CD4-positive, alpha-beta memory T cell (primary cell): Measurements from ENCODE around the gene FEZ2. TPM values are rescaled to one million over a fixed set of nuclear protein-coding genes. Genes with fewer than 3 reads are reported as not detected.

Experiments used
- CTCF ChIA-PET: fragments of 350-600 bp; sonication (Branson Sonifier 250); formaldehyde crosslinking; loops from one replicate; lab custom pipeline; 2021; ENCODE audit warnings: inconsistent platforms; ENCODE audit not compliant: partially characterized antibody; lab: Charles Lee
- POLR2A ChIA-PET: fragments of 350-600 bp; sonication (Branson Sonifier 250); formaldehyde crosslinking; loops from one replicate; lab custom pipeline; 2021; ENCODE audit not compliant: partially characterized antibody; lab: Charles Lee
- DNase-seq, 5 donors: peaks; one replicate each; pipeline versions ENCODE4 v3.0.0 to v3.0.0-alpha.2; 2020 to 2022; ENCODE audit warnings: mixed read lengths in 1 of 5
- H3K27ac ChIP-seq: one replicate; pipeline ENCODE4 v1.7.0; 2013; ENCODE audit warnings: low read depth, low read length
- H3K27me3 ChIP-seq: 2 replicates; pipeline ENCODE4 v1.7.0; 2013; ENCODE audit warnings: mild to moderate bottlenecking, low read length, moderate library complexity; ENCODE audit not compliant: insufficient read depth
- H3K36me3 ChIP-seq: 2 replicates; pipeline ENCODE4 v1.7.0; 2013; ENCODE audit warnings: mild to moderate bottlenecking, low read length, moderate library complexity; ENCODE audit not compliant: insufficient read depth
- H3K4me1 ChIP-seq: 2 replicates; pipeline ENCODE4 v1.7.0; 2013; ENCODE audit warnings: mild to moderate bottlenecking, low read length, moderate library complexity; ENCODE audit not compliant: insufficient read depth
- H3K4me3 ChIP-seq, 2 donors: one replicate each; pipeline ENCODE4 v1.7.0; 2013; ENCODE audit warnings: low read length in 2 of 2, mild to moderate bottlenecking in 1 of 2
- H3K9me3 ChIP-seq, 2 donors: one replicate each; pipeline ENCODE4 v1.7.0; 2013; ENCODE audit warnings: low read length in 2 of 2, control low read depth in 1 of 2; ENCODE audit not compliant: control insufficient read depth in 1 of 2
- H3K27ac Mint-ChIP-seq, 7 donors: one replicate each; pipeline ENCODE4 v1.8.0; 2020 to 2021; ENCODE audit warnings: mixed read lengths in 7 of 7, mild to moderate bottlenecking in 6 of 7, inconsistent platforms in 3 of 7, moderate library complexity in 3 of 7
- H3K27me3 Mint-ChIP-seq, 2 donors: one replicate each; pipeline ENCODE4 v1.8.0; 2020 to 2021; ENCODE audit warnings: mixed read lengths in 2 of 2
- H3K36me3 Mint-ChIP-seq, 2 donors: one replicate each; pipeline ENCODE4 v1.8.0; 2020 to 2021; ENCODE audit warnings: mixed read lengths in 2 of 2, inconsistent platforms in 1 of 2, mild to moderate bottlenecking in 1 of 2
- H3K4me1 Mint-ChIP-seq, 4 donors: one replicate each; pipeline ENCODE4 v1.8.0; 2020 to 2021; ENCODE audit warnings: mixed read lengths in 4 of 4, mild to moderate bottlenecking in 1 of 4
- H3K4me3 Mint-ChIP-seq, 8 donors: one replicate each; pipeline ENCODE4 v1.8.0; 2020 to 2021; ENCODE audit warnings: mixed read lengths in 8 of 8, mild to moderate bottlenecking in 7 of 8, moderate library complexity in 6 of 8, inconsistent platforms in 3 of 8
- H3K9me3 Mint-ChIP-seq, 8 donors: one replicate each; pipeline ENCODE4 v1.8.0; 2020 to 2021; ENCODE audit warnings: mixed read lengths in 8 of 8, mild to moderate bottlenecking in 5 of 8, inconsistent platforms in 3 of 8, moderate library complexity in 1 of 8
- intact Hi-C: fragments of 100-400 bp; cut with micrococcal nuclease; formaldehyde crosslinking; loops from one replicate; pipeline ENCODE4 v1.15.1; 2023
- polyA plus RNA-seq, 2 donors: library from polyadenylated mRNA; unstranded; fragments of 300-500 nt; fragmentation: Illumina TruSeq; gene quantifications; one replicate each; pipeline ENCODE4 v1.2.3, GENCODE V29; 2021
- total RNA-seq, 2 experiments: library from RNA; stranded (reverse); gene quantifications; one replicate each; pipeline ENCODE4 v1.2.3, GENCODE V29; 2021

Gene FEZ2
- total and polyA plus RNA-seq, 4 experiments from 2014 or later, result 1.6 to 14.7 (median 7.7) TPM

GRCh38 chr2:36578343-36579296 is 19.3 kb downstream of the FEZ2 start:
- Histone ChIP-seq H3K4me3 (no peak overlapping the region), H3K27ac (no peak overlapping the region), H3K27me3 (no peaks in the 10 kb centered on the region), H3K36me3 (peaks cover 22% of the 10 kb centered on the region), H3K9me3 (no peaks in the 10 kb centered on the region), H3K4me1 (no peaks in the 10 kb centered on the region)
- no peak overlapping the region for H3K4me3 Mint-ChIP-seq
- H3K27ac Mint-ChIP-seq, result peak overlapping the region in 3 of 7 donors; percentile 3 to 42 (median 36)
- peaks cover 0 to 3% (median under 1%) of the 10 kb centered on the region in 4 donors for H3K4me1 Mint-ChIP-seq
- no peaks in the 10 kb centered on the region for H3K9me3 Mint-ChIP-seq
- peaks cover 87 to 91% of the 10 kb centered on the region in 2 donors for H3K36me3 Mint-ChIP-seq
- H3K27me3 Mint-ChIP-seq, result no peaks in the 10 kb centered on the region
- DNase-seq, result no peak
- CTCF ChIA-PET, result no interaction called here
- intact Hi-C loops, result no loop called here
- POLR2A ChIA-PET, result no interaction called here

- Mint-ChIP-seq H3K27me3 (no peaks in the 10 kb centered on the region), H3K9me3 (no peaks in the 10 kb centered on the region), H3K4me1 (peaks cover 0 to 3% (median 2%) of the 10 kb centered on the region in 4 donors), H3K27ac (no peak overlapping the region), H3K4me3 (no peak overlapping the region), H3K36me3 (peaks cover 88 to 91% of the 10 kb centered on the region in 2 donors)
- intact Hi-C loops, result no loop called here
- no peak for DNase-seq
- Histone ChIP-seq H3K27me3 (no peaks in the 10 kb centered on the region), H3K27ac (no peak overlapping the region), H3K9me3 (no peaks in the 10 kb centered on the region), H3K4me3 (no peak overlapping the region), H3K4me1 (no peaks in the 10 kb centered on the region), H3K36me3 (peaks cover 22% of the 10 kb centered on the region)
- ChIA-PET CTCF (no interaction called here), POLR2A (no interaction called here)
These were observed 20.1 kb downstream of the FEZ2 start for GRCh38 chr2:36577884-36578283.

GRCh38 chr2:36574560-36574959 is 23.4 kb downstream of the FEZ2 start:
- H3K27ac Mint-ChIP-seq, result peak overlapping the region in 2 of 7 donors; percentile 9 to 55
- no peaks in the 10 kb centered on the region for H3K4me1 ChIP-seq
- no peak overlapping the region for H3K4me3 ChIP-seq
- peaks cover 14% of the 10 kb centered on the region for H3K36me3 ChIP-seq
- H3K36me3 Mint-ChIP-seq, result peaks cover 71 to 73% of the 10 kb centered on the region in 2 donors
- peak overlapping the region in 1 of 8 donors; percentile 76 for H3K4me3 Mint-ChIP-seq
- no peak for DNase-seq
- H3K4me1 Mint-ChIP-seq, result peaks cover 0 to 4% (median 3%) of the 10 kb centered on the region in 4 donors
- intact Hi-C loops, result no loop called here
- H3K9me3 ChIP-seq, result no peaks in the 10 kb centered on the region
- H3K27me3 ChIP-seq, result no peaks in the 10 kb centered on the region
- H3K27me3 Mint-ChIP-seq, result no peaks in the 10 kb centered on the region
- H3K27ac ChIP-seq, result no peak overlapping the region
- H3K9me3 Mint-ChIP-seq, result no peaks in the 10 kb centered on the region
- ChIA-PET CTCF (no interaction called here), POLR2A (no interaction called here)

GRCh38 chr2:36573165-36573564 is 24.8 kb downstream of the FEZ2 start:
- ChIA-PET CTCF (no interaction called here), POLR2A (no interaction called here)
- no peaks in the 10 kb centered on the region for H3K27me3 ChIP-seq
- H3K4me1 Mint-ChIP-seq, result peaks cover 0 to 6% (median 3%) of the 10 kb centered on the region in 4 donors
- H3K4me3 ChIP-seq, result no peak overlapping the region
- H3K9me3 ChIP-seq, result no peaks in the 10 kb centered on the region
- peak overlapping the region in 1 of 7 donors; percentile 34 for H3K27ac Mint-ChIP-seq
- peaks cover 64 to 65% of the 10 kb centered on the region in 2 donors for H3K36me3 Mint-ChIP-seq
- no peaks in the 10 kb centered on the region for H3K4me1 ChIP-seq
- intact Hi-C loops, result no loop called here
- no peaks in the 10 kb centered on the region for H3K9me3 Mint-ChIP-seq
- no peak for DNase-seq
- H3K27ac ChIP-seq, result no peak overlapping the region
- no peaks in the 10 kb centered on the region for H3K27me3 Mint-ChIP-seq
- peaks cover 12% of the 10 kb centered on the region for H3K36me3 ChIP-seq
- H3K4me3 Mint-ChIP-seq, result no peak overlapping the region

- Histone ChIP-seq H3K27me3 (no peaks in the 10 kb centered on the region), H3K36me3 (peaks cover 7% of the 10 kb centered on the region), H3K27ac (no peak overlapping the region), H3K9me3 (no peaks in the 10 kb centered on the region), H3K4me1 (no peaks in the 10 kb centered on the region), H3K4me3 (no peak overlapping the region)
- Mint-ChIP-seq H3K27me3 (no peaks in the 10 kb centered on the region), H3K27ac (peak overlapping the region in 1 of 7 donors; percentile 34), H3K36me3 (peaks cover 60 to 61% of the 10 kb centered on the region in 2 donors), H3K9me3 (no peaks in the 10 kb centered on the region), H3K4me3 (no peak overlapping the region), H3K4me1 (peaks cover 0 to 6% (median 3%) of the 10 kb centered on the region in 4 donors)
- DNase-seq, result no peak
- CTCF ChIA-PET, result no interaction called here
- POLR2A ChIA-PET, result no interaction called here
- intact Hi-C loops, result no loop called here
These were observed 25.3 kb downstream of the FEZ2 start for GRCh38 chr2:36572719-36573059.

- H3K27ac Mint-ChIP-seq, result peak overlapping the region in 2 of 7 donors; percentile 7 to 22
- H3K4me1 Mint-ChIP-seq, result peaks cover under 1 to 7% (median 3%) of the 10 kb centered on the region in 4 donors
- H3K9me3 Mint-ChIP-seq, result no peaks in the 10 kb centered on the region
These were observed 25.8 kb downstream of the FEZ2 start for GRCh38 chr2:36572054-36572718.

GRCh38 chr2:36570416-36570815 is 27.6 kb downstream of the FEZ2 start:
- DNase-seq, result no peak
- Mint-ChIP-seq H3K4me1 (peaks cover 2 to 10% (median 4%) of the 10 kb centered on the region in 4 donors), H3K36me3 (peaks cover 52 to 61% of the 10 kb centered on the region in 2 donors), H3K9me3 (no peaks in the 10 kb centered on the region), H3K27ac (no peak overlapping the region), H3K27me3 (no peaks in the 10 kb centered on the region), H3K4me3 (no peak overlapping the region)
- intact Hi-C loops, result no loop called here
- H3K36me3 ChIP-seq, result peaks cover 6% of the 10 kb centered on the region
- ChIA-PET POLR2A (no interaction called here), CTCF (no interaction called here)
- no peak overlapping the region for H3K4me3 ChIP-seq
- no peaks in the 10 kb centered on the region for H3K9me3 ChIP-seq
- no peaks in the 10 kb centered on the region for H3K27me3 ChIP-seq
- H3K4me1 ChIP-seq, result no peaks in the 10 kb centered on the region
- H3K27ac ChIP-seq, result no peak overlapping the region

More at GRCh38 chr2:36572054-36572718, 25.8 kb downstream of the FEZ2 start:
- ChIA-PET POLR2A (no interaction called here), CTCF (no interaction called here)
- H3K36me3 Mint-ChIP-seq, result peaks cover 58 to 60% of the 10 kb centered on the region in 2 donors
- no peak overlapping the region for H3K4me3 Mint-ChIP-seq
- Histone ChIP-seq H3K36me3 (peaks cover 6% of the 10 kb centered on the region), H3K27me3 (no peaks in the 10 kb centered on the region), H3K27ac (no peak overlapping the region), H3K9me3 (no peaks in the 10 kb centered on the region), H3K4me1 (no peaks in the 10 kb centered on the region), H3K4me3 (no peak overlapping the region)
- DNase-seq, result no peak
- intact Hi-C loops, result no loop called here
- no peaks in the 10 kb centered on the region for H3K27me3 Mint-ChIP-seq
